C4-2B (cell line): ENCODE data around the gene ENTPD8.

Experiments used
- H3K27ac ChIP-seq: fragments of 450-650 bp; 2 replicates; pipeline ENCODE4 v1.5.1; 2017
- CTCF ChIP-seq: fragments of 450-650 bp; conservative IDR thresholded peaks from 2 replicates; pipeline ENCODE4 v1.5.1; 2017; ENCODE audit warnings: mild to moderate bottlenecking
- ZFX ChIP-seq: fragments of 450-650 bp; IDR thresholded peaks from 2 replicates; pipeline ENCODE4 v1.6.1; 2017

ENTPD8 gene

GRCh38 chr9:137436761-137437600 is 4.2 kb downstream of the ENTPD8 start:
- H3K27ac ChIP-seq = no peak overlapping the region
- TF ChIP-seq ZFX (no peak), CTCF (no peak)

- H3K27ac ChIP-seq = peak overlapping the region; percentile 7; the same call in 1 of the 2 replicates
These were observed 5.0 kb downstream of the ENTPD8 start for GRCh38 chr9:137435980-137436760.

GRCh38 chr9:137435381-137435891 is 5.7 kb downstream of the ENTPD8 start:
- peak overlapping the region; percentile 7; the same call in 1 of the 2 replicates for H3K27ac ChIP-seq
- TF ChIP-seq ZFX (no peak), CTCF (no peak)

More at GRCh38 chr9:137435980-137436760, 5.0 kb downstream of the ENTPD8 start:
- TF ChIP-seq CTCF (no peak), ZFX (no peak)

GRCh38 chr9:137434498-137435380 is 6.4 kb downstream of the ENTPD8 start:
- TF ChIP-seq ZFX (no peak), CTCF (no peak)
- H3K27ac ChIP-seq = no peak overlapping the region

GRCh38 chr9:137433916-137434431 is 7.2 kb downstream of the ENTPD8 start:
- H3K27ac ChIP-seq = no peak overlapping the region
- TF ChIP-seq ZFX (no peak), CTCF (no peak)

GRCh38 chr9:137433349-137433915 is 7.7 kb downstream of the ENTPD8 start:
- TF ChIP-seq ZFX = no peak
- TF ChIP-seq CTCF = no peak
- H3K27ac ChIP-seq = no peak overlapping the region
